ENCODE measurements around the gene JAK3.
"Not testable (repeated sequence)": the region's sequence is repeated elsewhere in the genome, so short reads cannot be mapped to it uniquely, and the experiment has no call there.

Gene JAK3

DNA sequence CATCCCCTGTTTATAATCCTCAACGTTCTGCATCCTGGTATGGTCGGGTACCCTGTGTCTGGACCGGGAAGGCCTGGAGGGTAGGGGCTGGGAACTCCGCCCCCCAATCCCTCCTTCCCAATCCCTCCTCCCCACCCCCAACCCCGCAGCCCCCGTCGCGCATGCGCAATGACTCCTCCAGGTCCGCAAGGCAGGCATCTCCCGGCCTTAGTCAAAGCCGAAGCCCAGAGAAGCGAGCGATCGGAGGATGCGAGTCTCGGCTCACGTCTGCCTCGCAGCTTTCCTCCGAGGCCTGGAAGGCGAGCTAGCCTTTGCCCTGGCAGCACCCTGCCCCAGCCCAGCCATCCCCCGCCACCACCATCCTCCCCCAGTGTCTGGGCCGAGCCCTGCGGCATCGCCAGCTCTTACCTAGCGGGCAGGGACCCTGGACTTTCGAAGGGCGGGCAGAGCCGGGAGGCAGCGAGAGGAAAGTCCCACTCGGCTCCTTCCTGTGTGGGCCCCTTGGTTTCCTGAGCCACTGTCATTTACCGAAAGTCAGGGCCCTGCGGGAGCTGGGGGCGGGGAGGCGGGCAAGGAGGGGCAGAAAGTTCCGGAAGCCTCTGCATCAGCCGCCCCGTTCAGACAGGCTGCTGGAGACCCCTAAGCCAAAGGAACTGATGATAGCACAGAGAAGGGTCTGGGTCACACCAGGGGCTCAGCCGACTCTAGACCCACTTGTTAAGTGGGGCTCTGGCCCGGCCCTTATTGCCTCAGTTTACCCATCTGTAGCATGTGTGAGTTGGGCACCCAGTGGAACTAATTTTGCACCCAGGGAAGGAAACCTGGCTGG, at the start of gene JAK3:
TSS of gene JAK3 (minus strand) at position 445 of the 829 bp plus-strand sequence. CDS start 3,565 bp downstream, outside the sequence.
- peak; percentile 93 for DNase-seq

DNA sequence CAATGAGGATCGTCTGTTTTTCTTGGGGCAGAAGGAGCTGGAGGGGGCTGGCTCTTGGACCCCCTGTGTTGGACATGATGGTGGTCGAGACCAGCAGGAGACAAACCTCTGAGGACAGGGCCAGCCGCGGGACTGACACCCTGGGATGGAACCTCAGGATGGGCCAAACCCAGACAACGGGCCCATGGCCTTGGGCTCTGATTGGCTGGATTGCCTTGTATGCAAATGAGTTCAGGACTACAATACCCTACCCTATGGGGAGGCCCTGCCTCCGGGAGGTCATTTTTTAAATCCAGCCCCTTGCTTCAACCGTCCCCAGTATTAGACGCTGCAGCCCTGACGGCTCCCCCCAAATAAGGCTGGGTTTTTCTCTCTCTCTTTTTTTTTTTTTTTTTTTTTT, 46.0 kb upstream of the JAK3 start:
- no peak for DNase-seq

DNA sequence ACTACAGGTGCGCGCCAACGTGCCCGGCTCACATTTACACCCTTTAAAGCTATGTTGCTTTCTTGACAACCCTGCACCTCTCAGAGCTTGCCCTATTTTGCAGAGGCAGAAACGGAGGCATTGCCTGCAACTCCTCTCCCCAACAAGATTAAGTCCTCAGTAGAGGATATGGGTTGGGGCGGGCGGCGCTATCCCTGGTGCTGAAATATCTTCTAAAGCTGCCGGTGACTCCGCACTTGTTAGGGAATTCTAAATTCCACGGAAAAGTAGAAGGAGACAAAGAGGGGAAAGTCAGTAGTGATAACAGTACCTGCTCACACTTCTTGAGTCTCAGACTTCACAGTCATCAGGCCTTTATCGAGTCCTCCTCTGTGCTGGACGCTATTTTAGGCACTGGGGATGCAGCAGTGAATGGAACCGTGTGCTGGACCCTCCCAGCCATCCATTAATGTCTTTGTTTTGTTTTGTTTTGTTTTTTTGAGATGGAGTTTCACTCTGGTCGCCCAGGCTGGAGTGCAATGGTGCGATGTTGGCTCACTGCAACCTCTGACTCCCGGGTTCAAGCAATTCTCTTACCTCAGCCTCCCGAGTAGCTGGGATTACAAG, 41.9 kb upstream of the JAK3 start:
- DNase-seq, result no peak

- DNase-seq, result no peak
These were observed 40.5 kb upstream of the JAK3 start for GRCh38 chr19:17888260-17888659.

DNA sequence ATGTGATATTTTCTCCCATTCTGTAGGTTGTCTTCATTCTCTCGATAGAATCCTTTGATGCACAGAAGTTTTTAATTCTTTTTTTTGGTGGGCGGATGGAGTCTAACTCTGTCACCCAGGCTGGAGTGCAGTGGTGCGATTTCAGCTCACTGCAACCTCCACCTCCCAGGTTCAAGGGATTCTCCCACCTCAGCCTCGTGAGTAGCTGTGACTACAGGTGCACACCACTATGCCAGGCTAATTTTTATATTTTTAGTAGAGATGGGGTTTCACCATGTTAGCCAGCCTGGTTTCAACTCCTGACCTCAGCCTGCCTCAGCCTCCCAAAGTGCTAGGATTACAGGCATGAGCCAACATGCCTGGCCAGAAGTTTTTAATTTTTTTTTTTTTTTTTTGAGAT, 39.4 kb upstream of the JAK3 start:
- DNase-seq, result not testable (repeated sequence)

GRCh38 chr19:17886515-17886914, 38.7 kb upstream of the JAK3 start:
- DNase-seq, result no peak

- peak; percentile 89 for DNase-seq
These were observed 36.0 kb upstream of the JAK3 start for GRCh38 chr19:17883627-17884410.

DNA sequence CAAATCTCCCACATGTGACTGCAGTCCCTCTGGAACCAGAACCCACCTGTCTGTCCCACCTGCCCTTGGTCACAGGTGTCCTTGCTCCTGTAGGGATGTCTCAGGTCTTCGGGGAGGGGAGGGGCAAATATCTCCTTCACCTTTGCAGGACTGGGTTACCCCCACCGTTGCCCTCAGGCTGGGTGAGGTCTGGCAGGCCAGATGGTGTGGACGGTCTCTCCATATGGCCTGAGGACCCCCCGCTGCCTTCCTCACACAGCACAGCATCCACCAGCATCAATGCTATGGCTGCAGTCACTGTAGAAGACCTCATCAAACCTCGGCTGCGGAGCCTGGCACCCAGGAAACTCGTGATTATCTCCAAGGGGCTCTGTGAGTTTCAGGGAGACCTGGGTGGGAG, 33.9 kb upstream of the JAK3 start:
- peak; percentile 39 for DNase-seq

DNA sequence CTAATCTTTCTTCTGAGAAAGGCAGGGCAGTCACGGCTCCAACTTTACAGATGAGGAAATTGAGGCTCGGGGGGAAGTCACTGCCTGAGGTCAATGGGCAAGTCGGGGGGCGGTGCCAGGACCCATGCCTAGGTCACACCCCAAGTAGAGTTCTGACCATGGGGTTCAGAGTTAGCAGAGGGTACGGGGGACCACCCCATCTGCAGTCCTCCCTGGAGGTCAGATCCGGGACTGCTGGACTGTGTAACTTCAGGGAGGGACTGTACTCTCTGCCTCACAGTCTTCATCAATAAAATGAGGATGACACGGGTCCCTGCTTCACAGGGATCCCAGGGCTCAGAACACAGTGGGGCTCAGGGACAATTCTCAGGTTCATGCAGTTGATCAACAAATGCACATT, 31.7 kb upstream of the JAK3 start:
- no peak for DNase-seq

- DNase-seq, result no peak
These were observed 29.9 kb upstream of the JAK3 start for GRCh38 chr19:17877696-17878095.

DNA sequence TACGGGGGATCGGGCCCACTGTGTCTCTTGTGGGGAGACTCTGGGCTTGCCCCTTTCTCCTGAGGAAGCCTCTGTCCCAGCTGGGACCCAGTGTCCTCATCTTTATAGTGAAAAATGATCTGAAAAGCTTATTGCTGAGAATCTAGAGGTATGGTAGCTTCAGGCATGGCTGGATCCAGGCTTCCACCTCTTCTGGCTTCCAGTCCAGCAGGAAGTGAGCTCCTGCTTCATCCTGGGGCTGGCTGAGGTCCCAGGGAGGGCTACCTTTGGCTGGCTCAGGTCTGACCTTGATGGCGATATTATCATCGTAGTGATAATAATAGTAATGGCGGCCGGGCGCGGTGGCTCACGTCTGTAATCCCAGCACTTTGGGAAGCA, 27.0 kb upstream of the JAK3 start:
- no peak for DNase-seq

DNA sequence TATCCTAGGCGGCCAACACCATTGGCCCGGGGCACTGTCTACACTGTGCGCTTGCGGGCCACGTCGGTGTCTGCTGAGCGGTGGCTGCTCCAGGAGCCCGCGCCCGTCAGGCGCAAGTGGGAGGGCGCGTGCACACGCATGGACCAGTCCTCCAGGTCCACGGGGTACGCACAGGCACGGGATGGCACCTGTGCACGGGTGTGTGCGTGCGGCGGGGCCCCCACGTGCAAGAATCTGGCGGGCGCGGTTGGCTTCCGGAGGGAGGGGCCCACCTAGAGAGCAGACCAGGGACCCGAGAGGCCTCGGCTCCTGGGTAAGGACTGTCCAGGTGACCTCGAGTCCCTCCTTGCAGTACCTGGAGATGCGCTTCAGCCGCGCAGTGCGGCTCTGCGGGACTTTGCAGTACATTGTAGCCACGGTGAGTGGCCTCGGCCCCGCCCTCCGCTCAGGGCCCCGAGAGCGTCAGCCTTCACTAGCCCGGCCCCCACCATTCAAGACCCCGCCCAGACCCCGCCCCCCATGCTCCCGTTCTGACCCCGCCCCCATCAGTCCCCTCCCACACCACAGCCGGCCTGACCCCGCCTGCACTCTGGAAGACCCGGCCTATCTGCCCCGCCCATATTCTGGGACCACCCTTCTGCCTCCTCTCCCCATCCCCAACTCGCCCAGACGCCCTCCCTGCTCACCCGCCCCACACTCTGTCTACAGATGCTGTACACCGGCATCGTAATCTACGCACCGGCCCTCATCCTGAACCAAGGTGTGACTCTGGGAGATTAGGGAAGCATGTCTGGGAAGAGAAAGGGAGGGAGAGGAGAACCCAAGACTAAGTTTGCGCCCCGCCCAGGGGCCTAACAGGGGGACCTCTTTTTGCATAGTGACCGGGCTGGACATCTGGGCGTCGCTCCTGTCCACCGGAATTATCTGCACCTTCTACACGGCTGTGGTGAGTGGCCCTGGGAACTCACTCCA, 26.3 kb upstream of the JAK3 start:
- peak; percentile 97 for DNase-seq

DNA sequence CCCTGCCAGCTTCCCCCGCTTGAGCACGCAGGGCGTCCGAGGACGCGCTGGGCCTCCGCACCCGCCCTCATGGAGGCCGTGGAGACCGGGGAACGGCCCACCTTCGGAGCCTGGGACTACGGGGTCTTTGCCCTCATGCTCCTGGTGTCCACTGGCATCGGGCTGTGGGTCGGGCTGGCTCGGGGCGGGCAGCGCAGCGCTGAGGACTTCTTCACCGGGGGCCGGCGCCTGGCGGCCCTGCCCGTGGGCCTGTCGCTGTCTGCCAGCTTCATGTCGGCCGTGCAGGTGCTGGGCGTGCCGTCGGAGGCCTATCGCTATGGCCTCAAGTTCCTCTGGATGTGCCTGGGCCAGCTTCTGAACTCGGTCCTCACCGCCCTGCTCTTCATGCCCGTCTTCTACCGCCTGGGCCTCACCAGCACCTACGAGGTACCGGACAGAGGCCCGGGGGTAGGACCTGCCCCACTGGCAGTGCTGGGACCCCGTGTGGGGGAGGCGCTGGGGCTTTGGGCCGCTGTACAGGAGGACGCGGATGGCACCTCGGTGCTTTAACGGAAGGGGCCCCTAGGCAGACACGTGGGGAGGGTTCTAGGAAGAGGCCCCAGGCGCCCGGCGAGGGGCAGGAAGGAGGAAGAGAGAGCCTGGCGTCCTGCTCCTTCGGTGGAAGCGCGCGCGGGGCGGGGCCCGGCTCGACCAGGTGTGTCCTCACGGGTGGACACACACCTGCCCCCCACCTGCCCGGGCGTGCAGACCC, 24.6 kb upstream of the JAK3 start:
- DNase-seq, result no peak

DNA sequence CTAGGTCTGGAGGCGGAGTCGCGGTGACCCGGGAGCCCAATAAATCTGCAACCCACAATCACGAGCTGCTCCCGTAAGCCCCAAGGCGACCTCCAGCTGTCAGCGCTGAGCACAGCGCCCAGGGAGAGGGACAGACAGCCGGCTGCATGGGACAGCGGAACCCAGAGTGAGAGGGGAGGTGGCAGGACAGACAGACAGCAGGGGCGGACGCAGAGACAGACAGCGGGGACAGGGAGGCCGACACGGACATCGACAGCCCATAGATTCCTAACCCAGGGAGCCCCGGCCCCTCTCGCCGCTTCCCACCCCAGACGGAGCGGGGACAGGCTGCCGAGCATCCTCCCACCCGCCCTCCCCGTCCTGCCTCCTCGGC, 24.1 kb upstream of the JAK3 start, which contains the start of gene SLC5A5:
TSS of gene SLC5A5 (plus strand) at position 68 of the 373 bp plus-strand sequence. CDS start 375 bp downstream, outside the sequence.
- DNase-seq, result peak; percentile 81

DNA sequence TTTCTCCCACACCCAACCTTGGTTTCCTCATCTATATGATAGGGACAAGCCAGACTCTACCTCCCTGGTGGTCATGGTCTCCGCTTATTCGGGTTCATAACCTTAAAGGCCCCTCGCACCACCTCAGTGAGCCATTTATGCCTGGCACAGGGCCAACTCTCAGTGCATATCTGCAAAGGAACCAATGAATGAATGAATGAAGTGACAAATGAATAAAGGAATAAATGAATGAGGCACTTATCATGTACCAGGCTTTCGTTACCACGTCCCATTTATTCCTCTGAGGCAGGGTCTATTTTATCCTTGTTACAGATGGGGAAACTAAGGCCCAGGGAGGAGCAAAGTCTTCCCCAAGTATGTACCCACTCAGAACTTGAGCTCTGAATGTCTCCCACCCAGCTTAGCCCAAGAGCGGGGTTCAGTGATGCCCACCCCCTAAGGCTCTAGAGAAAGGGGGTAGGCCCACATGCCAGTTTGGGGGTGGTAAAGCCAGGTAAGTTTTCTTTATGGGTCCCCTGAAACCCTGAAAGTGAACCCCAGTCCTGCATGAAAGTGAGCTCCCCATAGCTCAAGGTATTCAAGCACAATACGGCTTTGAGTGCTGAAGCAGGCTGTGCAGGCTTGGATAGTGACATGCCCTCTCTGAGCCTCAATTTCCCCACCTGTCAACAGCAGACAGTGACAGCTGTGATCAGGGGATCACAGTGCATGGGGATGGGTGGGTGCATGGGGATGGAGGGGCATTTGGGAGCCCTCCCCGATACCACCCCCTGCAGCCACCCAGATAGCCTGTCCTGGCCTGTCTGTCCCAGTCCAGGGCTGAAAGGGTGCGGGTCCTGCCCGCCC, 23.5 kb upstream of the JAK3 start:
- DNase-seq, result no peak

- DNase-seq, result no peak
These were observed 21.4 kb upstream of the JAK3 start for GRCh38 chr19:17869114-17869608.

GRCh38 chr19:17868669-17869068, 20.9 kb upstream of the JAK3 start:
- DNase-seq, result no peak

GRCh38 chr19:17866964-17867486, 19.2 kb upstream of the JAK3 start:
- no peak for DNase-seq

- DNase-seq, result peak; percentile 55
These were observed 18.7 kb upstream of the JAK3 start for GRCh38 chr19:17866312-17866963.
